ENCODE data around the gene GARRE1.
"Not testable (repeated sequence)": the region's sequence is repeated elsewhere in the genome, so short reads cannot be mapped to it uniquely, and the experiment has no call there.

GARRE1 gene

GRCh38 chr19:34254046-34254697 is at the start of gene GARRE1:
TSS of gene GARRE1 (plus strand) at chr19:34254554. CDS start at chr19:34300474, 45,920 bp downstream.
- peak; percentile 71 for DNase-seq
- in situ Hi-C loops (cut with HindIII; ENCODE audit: low pct_ligation_motif_present, low pct_unique_long_range_greater_than_20kb, low sequenced_read_pairs) = no loop called here

GRCh38 chr19:34205324-34205723 is 49.0 kb upstream of the GARRE1 start:
- in situ Hi-C loops (cut with HindIII; ENCODE audit: low pct_ligation_motif_present, low pct_unique_long_range_greater_than_20kb, low sequenced_read_pairs); DNase-seq: not testable (repeated sequence)

- no peak for DNase-seq
Observed at GRCh38 chr19:34208291-34208884, 46.0 kb upstream of the GARRE1 start.

GRCh38 chr19:34209726-34210125 is 44.6 kb upstream of the GARRE1 start:
- DNase-seq = no peak
- in situ Hi-C loops (cut with HindIII; ENCODE audit: low pct_ligation_motif_present, low pct_unique_long_range_greater_than_20kb, low sequenced_read_pairs) = no loop called here

More at GRCh38 chr19:34208291-34208884, 46.0 kb upstream of the GARRE1 start:
- in situ Hi-C loops (cut with HindIII; ENCODE audit: low pct_ligation_motif_present, low pct_unique_long_range_greater_than_20kb, low sequenced_read_pairs) = no loop called here

- DNase-seq = no peak
- in situ Hi-C loops (cut with HindIII; ENCODE audit: low pct_ligation_motif_present, low pct_unique_long_range_greater_than_20kb, low sequenced_read_pairs) = no loop called here
Observed at GRCh38 chr19:34213283-34213682, 41.1 kb upstream of the GARRE1 start.

GRCh38 chr19:34214040-34214439 is 40.3 kb upstream of the GARRE1 start:
- DNase-seq = no peak
- in situ Hi-C loops (cut with HindIII; ENCODE audit: low pct_ligation_motif_present, low pct_unique_long_range_greater_than_20kb, low sequenced_read_pairs) = no loop called here

- DNase-seq = no peak
- in situ Hi-C loops (cut with HindIII; ENCODE audit: low pct_ligation_motif_present, low pct_unique_long_range_greater_than_20kb, low sequenced_read_pairs) = no loop called here
Observed at GRCh38 chr19:34215006-34215665, 39.2 kb upstream of the GARRE1 start.

- no peak for DNase-seq
- in situ Hi-C loops (cut with HindIII; ENCODE audit: low pct_ligation_motif_present, low pct_unique_long_range_greater_than_20kb, low sequenced_read_pairs) = no loop called here
Observed at GRCh38 chr19:34215666-34216038, 38.7 kb upstream of the GARRE1 start.

- in situ Hi-C loops (cut with HindIII; ENCODE audit: low pct_ligation_motif_present, low pct_unique_long_range_greater_than_20kb, low sequenced_read_pairs); DNase-seq: not testable (repeated sequence)
Observed at GRCh38 chr19:34216745-34217219, 37.6 kb upstream of the GARRE1 start.

GRCh38 chr19:34217952-34218817 is 36.2 kb upstream of the GARRE1 start:
- peak; percentile 87 for DNase-seq
- in situ Hi-C loops (cut with HindIII; ENCODE audit: low pct_ligation_motif_present, low pct_unique_long_range_greater_than_20kb, low sequenced_read_pairs) = no loop called here

GRCh38 chr19:34218818-34219164 is 35.6 kb upstream of the GARRE1 start:
- no peak for DNase-seq

GRCh38 chr19:34220472-34221063 is 33.8 kb upstream of the GARRE1 start:
- peak; percentile 69 for DNase-seq
- in situ Hi-C loops (cut with HindIII; ENCODE audit: low pct_ligation_motif_present, low pct_unique_long_range_greater_than_20kb, low sequenced_read_pairs) = no loop called here

More at GRCh38 chr19:34218818-34219164, 35.6 kb upstream of the GARRE1 start:
- in situ Hi-C loops (cut with HindIII; ENCODE audit: low pct_ligation_motif_present, low pct_unique_long_range_greater_than_20kb, low sequenced_read_pairs) = no loop called here

GRCh38 chr19:34222386-34222785 is 32.0 kb upstream of the GARRE1 start:
- DNase-seq = no peak
- in situ Hi-C loops (cut with HindIII; ENCODE audit: low pct_ligation_motif_present, low pct_unique_long_range_greater_than_20kb, low sequenced_read_pairs) = no loop called here

GRCh38 chr19:34224996-34225658 is 29.2 kb upstream of the GARRE1 start:
- in situ Hi-C loops (cut with HindIII; ENCODE audit: low pct_ligation_motif_present, low pct_unique_long_range_greater_than_20kb, low sequenced_read_pairs) = no loop called here

GRCh38 chr19:34225659-34226015 is 28.7 kb upstream of the GARRE1 start:
- in situ Hi-C loops (cut with HindIII; ENCODE audit: low pct_ligation_motif_present, low pct_unique_long_range_greater_than_20kb, low sequenced_read_pairs) = no loop called here
- DNase-seq = no peak

More at GRCh38 chr19:34224996-34225658, 29.2 kb upstream of the GARRE1 start:
- DNase-seq = no peak

- in situ Hi-C loops (cut with HindIII; ENCODE audit: low pct_ligation_motif_present, low pct_unique_long_range_greater_than_20kb, low sequenced_read_pairs) = no loop called here
- DNase-seq = no peak
Observed at GRCh38 chr19:34226036-34226435, 28.3 kb upstream of the GARRE1 start.

GRCh38 chr19:34228347-34228746 is 26.0 kb upstream of the GARRE1 start:
- no peak for DNase-seq
- in situ Hi-C loops (cut with HindIII; ENCODE audit: low pct_ligation_motif_present, low pct_unique_long_range_greater_than_20kb, low sequenced_read_pairs) = no loop called here

GRCh38 chr19:34228762-34229161 is 25.6 kb upstream of the GARRE1 start:
- in situ Hi-C loops (cut with HindIII; ENCODE audit: low pct_ligation_motif_present, low pct_unique_long_range_greater_than_20kb, low sequenced_read_pairs) = no loop called here
- no peak for DNase-seq
